ENCODE measurements around the gene OPA1. TPM values are rescaled to one million over a fixed set of nuclear protein-coding genes. Genes with fewer than 3 reads are reported as not detected.

Gene OPA1
- total RNA-seq, 2 donors from 2014 or later: 20.8 to 45.8 TPM

- Histone ChIP-seq H3K27me3 (no peaks in the 10 kb centered on the region), H3K9me3 (no peaks in the 10 kb centered on the region), H3K4me3 (no peak overlapping the region), H3K36me3 (replicated peaks in 1 of 2; ENCODE audit: insufficient read depth in 1 of 2, low read depth in 2 of 2) (peaks cover 2 to 8% of the 10 kb centered on the region in 2 donors), H3K27ac (no peak overlapping the region), H3K4me1 (no peaks in the 10 kb centered on the region)
- no peak for ATAC-seq
- 59 to 90% methylated on average over 2 of the region's 2 CpGs for WGBS, 2 donors
- TF ChIP-seq, protein P1, sequence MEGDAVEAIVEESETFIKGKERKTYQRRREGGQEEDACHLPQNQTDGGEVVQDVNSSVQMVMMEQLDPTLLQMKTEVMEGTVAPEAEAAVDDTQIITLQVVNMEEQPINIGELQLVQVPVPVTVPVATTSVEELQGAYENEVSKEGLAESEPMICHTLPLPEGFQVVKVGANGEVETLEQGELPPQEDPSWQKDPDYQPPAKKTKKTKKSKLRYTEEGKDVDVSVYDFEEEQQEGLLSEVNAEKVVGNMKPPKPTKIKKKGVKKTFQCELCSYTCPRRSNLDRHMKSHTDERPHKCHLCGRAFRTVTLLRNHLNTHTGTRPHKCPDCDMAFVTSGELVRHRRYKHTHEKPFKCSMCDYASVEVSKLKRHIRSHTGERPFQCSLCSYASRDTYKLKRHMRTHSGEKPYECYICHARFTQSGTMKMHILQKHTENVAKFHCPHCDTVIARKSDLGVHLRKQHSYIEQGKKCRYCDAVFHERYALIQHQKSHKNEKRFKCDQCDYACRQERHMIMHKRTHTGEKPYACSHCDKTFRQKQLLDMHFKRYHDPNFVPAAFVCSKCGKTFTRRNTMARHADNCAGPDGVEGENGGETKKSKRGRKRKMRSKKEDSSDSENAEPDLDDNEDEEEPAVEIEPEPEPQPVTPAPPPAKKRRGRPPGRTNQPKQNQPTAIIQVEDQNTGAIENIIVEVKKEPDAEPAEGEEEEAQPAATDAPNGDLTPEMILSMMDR (IDR thresholded peaks at IDR 0.05): no peak
- TF ChIP-seq POLR2A (IDR thresholded peaks at IDR 0.05): no peak
- no peak for DNase-seq
- intact Hi-C loops (cut with DNase I): no loop called here
Measured at GRCh38 chr3:193614430-193614829, 21.4 kb downstream of the OPA1 start.

DNA sequence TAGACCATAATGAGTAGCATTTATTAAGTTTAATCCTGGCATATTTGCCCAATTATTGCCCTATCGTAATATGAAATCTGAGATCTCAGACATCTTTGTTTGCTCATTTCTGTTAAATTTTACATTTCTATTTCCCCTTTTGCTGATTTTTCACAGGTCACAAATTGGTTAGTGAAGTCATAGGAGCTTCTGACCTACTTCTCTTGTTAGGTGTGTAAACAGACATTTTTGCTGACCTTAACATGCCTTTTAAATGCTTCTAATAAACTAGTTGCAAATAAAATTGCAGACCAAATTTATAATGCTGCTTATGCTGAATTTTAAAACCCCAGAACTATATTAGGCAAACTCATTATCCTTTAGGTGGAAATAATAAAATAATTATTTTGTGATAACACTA, 24.6 kb downstream of the OPA1 start:
- ATAC-seq (no peak), DNase-seq (no peak)
- Histone ChIP-seq H3K9me3 (no peaks in the 10 kb centered on the region), H3K36me3 (replicated peaks in 1 of 2; ENCODE audit: insufficient read depth in 1 of 2, low read depth in 2 of 2) (peaks cover 4 to 8% of the 10 kb centered on the region in 2 donors), H3K4me3 (no peak overlapping the region), H3K4me1 (no peaks in the 10 kb centered on the region), H3K27ac (no peak overlapping the region), H3K27me3 (no peaks in the 10 kb centered on the region)
- 96 to 100% methylated on average over 1 of the region's 1 CpG for WGBS, 2 donors
- intact Hi-C loops (cut with DNase I): no loop called here
- TF ChIP-seq, protein P1 (IDR thresholded peaks at IDR 0.05): no peak
- no peak for TF ChIP-seq POLR2A (IDR thresholded peaks at IDR 0.05)

- Histone ChIP-seq H3K9me3 (no peaks in the 10 kb centered on the region), H3K4me1 (no peaks in the 10 kb centered on the region), H3K27ac (no peak overlapping the region), H3K4me3 (no peak overlapping the region), H3K36me3 (replicated peaks in 1 of 2; ENCODE audit: insufficient read depth in 1 of 2, low read depth in 2 of 2) (peaks cover 4 to 8% of the 10 kb centered on the region in 2 donors), H3K27me3 (no peaks in the 10 kb centered on the region)
- ATAC-seq (no peak), DNase-seq (no peak)
- intact Hi-C loops (cut with DNase I): no loop called here
- WGBS, 2 donors: 88% methylated on average over 1 of the region's 1 CpG
- TF ChIP-seq, protein P1 (IDR thresholded peaks at IDR 0.05): no peak
- no peak for TF ChIP-seq POLR2A (IDR thresholded peaks at IDR 0.05)
Measured at GRCh38 chr3:193620057-193620456, 27.0 kb downstream of the OPA1 start.

- no peaks in the 10 kb centered on the region for H3K27me3 ChIP-seq
- no peak for TF ChIP-seq POLR2A (IDR thresholded peaks at IDR 0.05)
- TF ChIP-seq, protein P1 (IDR thresholded peaks at IDR 0.05): no peak
- no peak overlapping the region for H3K27ac ChIP-seq
- no peak overlapping the region for H3K4me3 ChIP-seq
- H3K4me1 ChIP-seq: no peaks in the 10 kb centered on the region
- ATAC-seq: no peak
- intact Hi-C loops (cut with DNase I): no loop called here
- H3K9me3 ChIP-seq: no peaks in the 10 kb centered on the region
- DNase-seq: no peak
- peaks cover 4 to 8% of the 10 kb centered on the region in 2 donors for H3K36me3 ChIP-seq (replicated peaks in 1 of 2; ENCODE audit: insufficient read depth in 1 of 2, low read depth in 2 of 2)
Measured at GRCh38 chr3:193620650-193621049, 27.6 kb downstream of the OPA1 start.

DNA sequence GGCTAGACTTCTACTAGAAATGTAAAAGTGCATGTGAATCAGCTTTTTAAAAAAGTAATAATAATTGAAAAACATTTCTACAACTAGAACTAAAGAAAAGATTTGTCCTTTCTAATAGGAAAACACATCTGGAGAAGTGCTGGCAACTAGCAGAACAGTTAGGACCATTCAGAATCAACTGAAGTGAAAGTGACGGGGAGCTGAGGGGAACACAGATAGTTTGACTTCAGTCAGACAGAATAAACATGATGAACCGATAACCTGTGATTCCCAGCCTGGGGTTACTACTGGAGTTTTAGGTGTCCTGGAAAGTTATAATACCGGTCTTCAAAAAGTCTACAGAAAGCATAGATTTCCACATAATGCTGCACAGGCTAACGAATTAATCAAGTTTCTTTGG, 28.1 kb downstream of the OPA1 start:
- peaks cover 4 to 8% of the 10 kb centered on the region in 2 donors for H3K36me3 ChIP-seq (replicated peaks in 1 of 2; ENCODE audit: insufficient read depth in 1 of 2, low read depth in 2 of 2)
- WGBS, 2 donors: 85 to 91% methylated on average over 4 of the region's 4 CpGs
- no peak for ATAC-seq

More for the DNA sequence above, 28.1 kb downstream of the OPA1 start:
- Histone ChIP-seq H3K4me3 (no peak overlapping the region), H3K9me3 (no peaks in the 10 kb centered on the region), H3K27me3 (no peaks in the 10 kb centered on the region), H3K27ac (no peak overlapping the region), H3K4me1 (no peaks in the 10 kb centered on the region)
- intact Hi-C loops (cut with DNase I): no loop called here
- TF ChIP-seq, protein P1 (IDR thresholded peaks at IDR 0.05): no peak
- no peak for TF ChIP-seq POLR2A (IDR thresholded peaks at IDR 0.05)
- no peak for DNase-seq
